ENCODE measurements around the gene MAP2K5.

DNA sequence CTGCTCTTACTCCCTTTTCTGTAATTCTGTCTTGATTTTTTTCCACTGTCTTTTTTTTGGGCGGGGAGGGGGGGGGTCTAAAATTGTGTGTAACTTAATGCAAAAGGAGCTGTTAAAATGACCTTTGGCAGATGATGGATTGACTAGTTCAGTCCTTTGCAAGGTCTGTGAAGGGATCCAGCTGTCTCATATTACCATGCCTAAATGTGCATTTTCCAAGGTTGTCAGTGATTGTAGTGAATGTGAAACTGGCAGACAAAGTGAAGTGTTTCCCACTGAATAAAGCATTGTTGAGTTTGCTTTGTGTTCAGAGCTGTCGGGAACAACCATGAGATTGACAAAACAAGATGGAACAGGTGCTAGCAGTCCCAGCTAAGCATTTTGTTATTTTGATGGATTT, 172.7 kb downstream of the MAP2K5 start:
- no peak for TF ChIP-seq POLR2A (conservative IDR thresholded peaks at IDR 0.05)
- no peak for TF ChIP-seq POLR2AphosphoS5 (IDR thresholded peaks at IDR 0.05; ENCODE audit: control insufficient read depth, insufficient read depth, low read depth, low read length)
- TF ChIP-seq, protein P1, sequence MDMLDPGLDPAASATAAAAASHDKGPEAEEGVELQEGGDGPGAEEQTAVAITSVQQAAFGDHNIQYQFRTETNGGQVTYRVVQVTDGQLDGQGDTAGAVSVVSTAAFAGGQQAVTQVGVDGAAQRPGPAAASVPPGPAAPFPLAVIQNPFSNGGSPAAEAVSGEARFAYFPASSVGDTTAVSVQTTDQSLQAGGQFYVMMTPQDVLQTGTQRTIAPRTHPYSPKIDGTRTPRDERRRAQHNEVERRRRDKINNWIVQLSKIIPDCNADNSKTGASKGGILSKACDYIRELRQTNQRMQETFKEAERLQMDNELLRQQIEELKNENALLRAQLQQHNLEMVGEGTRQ (CRISPR knock-in tag; IDR thresholded peaks at IDR 0.05) = no peak
